ENCODE results near the gene PSD4.

The PSD4 gene

GRCh38 chr2:113126845-113127645, 46.7 kb upstream of the PSD4 start, which contains the start of gene IL1RN:
Gene IL1RN (plus strand): TSS chr2:113127598. CDS start chr2:113127625, 27 bp downstream.
- Histone ChIP-seq H3K4ac (ENCODE audit: low read depth in 1 of 2, low read length in 2 of 2) (no peak within 1 kb of the TSS), H2BK15ac (ENCODE audit: low read depth, poor library complexity, severe bottlenecking) (no peak within 1 kb of the TSS), H2AFZ (ENCODE audit: low read depth, low read length) (no peak within 1 kb of the TSS), H2BK12ac (ENCODE audit: low read length in 2 of 2) (no peak within 1 kb of the TSS), H4K91ac (ENCODE audit: low read length) (no peak within 1 kb of the TSS), H2BK5ac (ENCODE audit: low read depth, low read length, poor library complexity, severe bottlenecking) (no peak within 1 kb of the TSS), H3K18ac (ENCODE audit: low read depth in 1 of 2, low read length in 2 of 2) (no peak within 1 kb of the TSS), H3K4me3 (ENCODE audit: insufficient read depth in 1 of 2, low read depth in 1 of 2, low read length in 2 of 2) (no peak within 1 kb of the TSS), H3K79me1 (replicated peaks; ENCODE audit: low read length, poor library complexity, severe bottlenecking) (no peaks in the 10 kb centered on the region), H3K27me3 (ENCODE audit: control insufficient read depth in 1 of 2, insufficient read depth in 1 of 2, low read length in 2 of 2) (peaks cover 0 to 56% of the 10 kb centered on the region in 2 experiments), H3K4me1 (ENCODE audit: control insufficient read depth, insufficient read depth, low read depth, low read length) (no peaks in the 10 kb centered on the region), H3K9ac (ENCODE audit: low read length) (no peak within 1 kb of the TSS), H3K23ac (ENCODE audit: low read length in 2 of 2) (no peak within 1 kb of the TSS), H3K4me2 (ENCODE audit: low read length, poor library complexity, severe bottlenecking) (no peak within 1 kb of the TSS), H3K27ac (ENCODE audit: low read length, poor library complexity, severe bottlenecking) (no peak within 1 kb of the TSS), H3K9me3 (ENCODE audit: control insufficient read depth, low read length) (no peaks in the 10 kb centered on the region), H2AK5ac (ENCODE audit: low read length, severe bottlenecking) (no peak within 1 kb of the TSS), H3K36me3 (ENCODE audit: control insufficient read depth in 1 of 2, insufficient read depth in 2 of 2, low read depth in 1 of 2, low read length in 2 of 2) (peaks cover 0 to 14% of the 10 kb centered on the region in 2 experiments), H3K14ac (ENCODE audit: low read length in 2 of 2) (no peak within 1 kb of the TSS), H2BK120ac (ENCODE audit: low read depth, low read length) (no peak within 1 kb of the TSS), H4K8ac (ENCODE audit: low read length) (no peak within 1 kb of the TSS)
- 87% methylated on average over 15 of the region's 16 CpGs for WGBS
- DNase-seq: no peak

DNA sequence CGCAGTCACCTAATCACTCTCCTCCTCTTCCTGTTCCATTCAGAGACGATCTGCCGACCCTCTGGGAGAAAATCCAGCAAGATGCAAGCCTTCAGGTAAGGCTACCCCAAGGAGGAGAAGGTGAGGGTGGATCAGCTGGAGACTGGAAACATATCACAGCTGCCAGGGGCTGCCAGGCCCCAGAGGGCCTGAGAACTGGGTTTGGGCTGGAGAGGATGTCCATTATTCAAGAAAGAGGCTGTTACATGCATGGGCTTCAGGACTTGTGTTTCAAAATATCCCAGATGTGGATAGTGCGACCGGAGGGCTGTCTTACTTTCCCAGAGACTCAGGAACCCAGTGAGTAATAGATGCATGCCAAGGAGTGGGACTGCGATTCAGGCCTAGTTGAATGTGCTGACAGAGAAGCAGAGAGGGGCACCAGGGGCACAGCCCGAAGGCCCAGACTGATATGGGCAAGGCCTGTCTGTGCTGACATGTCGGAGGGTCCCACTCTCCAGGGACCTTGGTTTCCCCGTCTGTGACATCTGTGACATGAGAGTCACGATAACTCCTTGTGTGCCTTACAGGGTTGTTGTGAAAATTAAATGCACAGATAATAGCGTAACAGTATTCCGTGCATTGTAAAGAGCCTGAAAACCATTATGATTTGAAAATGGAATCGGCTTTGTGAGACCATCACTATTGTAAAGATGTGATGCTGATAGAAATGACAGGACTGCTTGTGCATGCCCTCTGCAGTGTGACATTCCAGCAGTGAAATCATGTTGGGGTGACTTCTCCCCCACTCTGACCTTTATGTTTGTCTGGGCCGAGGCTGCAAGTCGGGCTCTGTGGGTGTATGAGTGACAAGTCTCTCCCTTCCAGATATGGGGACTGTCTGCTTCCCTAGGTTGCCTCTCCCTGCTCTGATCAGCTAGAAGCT, 45.9 kb upstream of the PSD4 start:
- Histone ChIP-seq H2AFZ (ENCODE audit: low read depth, low read length) (no peak overlapping the region), H4K91ac (ENCODE audit: low read length) (no peak overlapping the region), H3K4me1 (ENCODE audit: control insufficient read depth, insufficient read depth, low read depth, low read length) (no peaks in the 10 kb centered on the region), H3K79me1 (replicated peaks; ENCODE audit: low read length, poor library complexity, severe bottlenecking) (no peaks in the 10 kb centered on the region), H3K4me3 (ENCODE audit: insufficient read depth in 1 of 2, low read depth in 1 of 2, low read length in 2 of 2) (no peak overlapping the region), H3K27ac (ENCODE audit: low read length, poor library complexity, severe bottlenecking) (no peak overlapping the region), H2BK12ac (ENCODE audit: low read length in 2 of 2) (no peak overlapping the region), H3K36me3 (ENCODE audit: control insufficient read depth in 1 of 2, insufficient read depth in 2 of 2, low read depth in 1 of 2, low read length in 2 of 2) (peaks cover 0 to 14% of the 10 kb centered on the region in 2 experiments), H3K4ac (ENCODE audit: low read depth in 1 of 2, low read length in 2 of 2) (no peak overlapping the region), H3K27me3 (ENCODE audit: control insufficient read depth in 1 of 2, insufficient read depth in 1 of 2, low read length in 2 of 2) (peaks cover 0 to 52% of the 10 kb centered on the region in 2 experiments), H2BK15ac (ENCODE audit: low read depth, poor library complexity, severe bottlenecking) (no peak overlapping the region), H3K4me2 (ENCODE audit: low read length, poor library complexity, severe bottlenecking) (no peak overlapping the region), H4K8ac (ENCODE audit: low read length) (no peak overlapping the region), H2BK5ac (ENCODE audit: low read depth, low read length, poor library complexity, severe bottlenecking) (no peak overlapping the region), H2BK120ac (ENCODE audit: low read depth, low read length) (no peak overlapping the region), H3K18ac (ENCODE audit: low read depth in 1 of 2, low read length in 2 of 2) (no peak overlapping the region), H3K23ac (ENCODE audit: low read length in 2 of 2) (no peak overlapping the region), H3K9ac (ENCODE audit: low read length) (no peak overlapping the region), H3K9me3 (ENCODE audit: control insufficient read depth, low read length) (no peaks in the 10 kb centered on the region), H2AK5ac (ENCODE audit: low read length, severe bottlenecking) (no peak overlapping the region), H3K14ac (ENCODE audit: low read length in 2 of 2) (no peak overlapping the region)
- DNase-seq: no peak
- WGBS: 86% methylated on average over 14 of the region's 15 CpGs

GRCh38 chr2:113129519-113130078, 44.2 kb upstream of the PSD4 start:
- Histone ChIP-seq H3K9me3 (ENCODE audit: control insufficient read depth, low read length) (no peaks in the 10 kb centered on the region), H2AK5ac (ENCODE audit: low read length, severe bottlenecking) (no peak overlapping the region), H3K27ac (ENCODE audit: low read length, poor library complexity, severe bottlenecking) (no peak overlapping the region), H2BK5ac (ENCODE audit: low read depth, low read length, poor library complexity, severe bottlenecking) (no peak overlapping the region), H3K36me3 (ENCODE audit: control insufficient read depth in 1 of 2, insufficient read depth in 2 of 2, low read depth in 1 of 2, low read length in 2 of 2) (peaks cover 0 to 14% of the 10 kb centered on the region in 2 experiments), H2BK15ac (ENCODE audit: low read depth, poor library complexity, severe bottlenecking) (no peak overlapping the region), H3K9ac (ENCODE audit: low read length) (no peak overlapping the region), H3K18ac (ENCODE audit: low read depth in 1 of 2, low read length in 2 of 2) (no peak overlapping the region), H3K23ac (ENCODE audit: low read length in 2 of 2) (no peak overlapping the region), H3K4me1 (ENCODE audit: control insufficient read depth, insufficient read depth, low read depth, low read length) (no peaks in the 10 kb centered on the region), H3K4ac (ENCODE audit: low read depth in 1 of 2, low read length in 2 of 2) (no peak overlapping the region), H2BK120ac (ENCODE audit: low read depth, low read length) (no peak overlapping the region), H2BK12ac (ENCODE audit: low read length in 2 of 2) (no peak overlapping the region), H3K27me3 (ENCODE audit: control insufficient read depth in 1 of 2, insufficient read depth in 1 of 2, low read length in 2 of 2) (peaks cover 0 to 41% of the 10 kb centered on the region in 2 experiments), H3K79me1 (replicated peaks; ENCODE audit: low read length, poor library complexity, severe bottlenecking) (no peaks in the 10 kb centered on the region), H4K91ac (ENCODE audit: low read length) (no peak overlapping the region), H4K8ac (ENCODE audit: low read length) (no peak overlapping the region), H3K4me2 (ENCODE audit: low read length, poor library complexity, severe bottlenecking) (no peak overlapping the region), H3K14ac (ENCODE audit: low read length in 2 of 2) (no peak overlapping the region), H2AFZ (ENCODE audit: low read depth, low read length) (no peak overlapping the region), H3K4me3 (ENCODE audit: insufficient read depth in 1 of 2, low read depth in 1 of 2, low read length in 2 of 2) (no peak overlapping the region)
- DNase-seq: no peak
- 82% methylated on average over 2 of the region's 2 CpGs for WGBS

All from mesenchymal stem cell (in vitro differentiated cells and primary cell).